Skeletal muscle tissue (tissue), 4 donors: ENCODE measurements around the gene CLDN5. TPM values are rescaled to one million over a fixed set of nuclear protein-coding genes. Genes with fewer than 3 reads are reported as not detected.

ENCODE experiments used
- H3K27ac ChIP-seq: one replicate; pipeline ENCODE4 v1.7.0; 2013; ENCODE audit warnings: mild to moderate bottlenecking, low read depth, low read length, inconsistent platforms
- H3K27me3 ChIP-seq, 3 donors: one replicate each; pipeline ENCODE4 v1.7.0; 2013; ENCODE audit warnings: low read length in 3 of 3; ENCODE audit not compliant: control insufficient read depth in 3 of 3, insufficient read depth in 3 of 3
- H3K36me3 ChIP-seq, 3 donors: one replicate each; pipeline ENCODE4 v1.7.0; 2013; ENCODE audit warnings: low read length in 3 of 3; ENCODE audit not compliant: control insufficient read depth in 3 of 3, insufficient read depth in 3 of 3
- H3K4me1 ChIP-seq, 3 donors: one replicate each; pipeline ENCODE4 v1.7.0; 2013; ENCODE audit warnings: low read length in 3 of 3, mild to moderate bottlenecking in 3 of 3; ENCODE audit not compliant: control insufficient read depth in 3 of 3, insufficient read depth in 3 of 3
- H3K4me3 ChIP-seq, 3 donors: one replicate each; pipeline ENCODE4 v1.7.0; 2013; ENCODE audit warnings: low read length in 3 of 3
- H3K9ac ChIP-seq, 3 donors: one replicate each; pipeline ENCODE4 v1.7.0; 2013; ENCODE audit warnings: low read length in 3 of 3, mild to moderate bottlenecking in 3 of 3, moderate library complexity in 2 of 3, low read depth in 1 of 3
- H3K9me3 ChIP-seq, 3 donors: one replicate each; pipeline ENCODE4 v1.7.0; 2013; ENCODE audit warnings: low read length in 3 of 3; ENCODE audit not compliant: control insufficient read depth in 3 of 3
- total RNA-seq: library from RNA; depleted of rRNA; stranded (reverse); fragments of >200 nt; gene quantifications from one replicate; pipeline ENCODE4 v1.2.3, GENCODE V29; 2014
- donor health status: Osteomylitis.

CLDN5 gene
- total RNA-seq, 1 donor from 2014 or later: 84.0 TPM

DNA sequence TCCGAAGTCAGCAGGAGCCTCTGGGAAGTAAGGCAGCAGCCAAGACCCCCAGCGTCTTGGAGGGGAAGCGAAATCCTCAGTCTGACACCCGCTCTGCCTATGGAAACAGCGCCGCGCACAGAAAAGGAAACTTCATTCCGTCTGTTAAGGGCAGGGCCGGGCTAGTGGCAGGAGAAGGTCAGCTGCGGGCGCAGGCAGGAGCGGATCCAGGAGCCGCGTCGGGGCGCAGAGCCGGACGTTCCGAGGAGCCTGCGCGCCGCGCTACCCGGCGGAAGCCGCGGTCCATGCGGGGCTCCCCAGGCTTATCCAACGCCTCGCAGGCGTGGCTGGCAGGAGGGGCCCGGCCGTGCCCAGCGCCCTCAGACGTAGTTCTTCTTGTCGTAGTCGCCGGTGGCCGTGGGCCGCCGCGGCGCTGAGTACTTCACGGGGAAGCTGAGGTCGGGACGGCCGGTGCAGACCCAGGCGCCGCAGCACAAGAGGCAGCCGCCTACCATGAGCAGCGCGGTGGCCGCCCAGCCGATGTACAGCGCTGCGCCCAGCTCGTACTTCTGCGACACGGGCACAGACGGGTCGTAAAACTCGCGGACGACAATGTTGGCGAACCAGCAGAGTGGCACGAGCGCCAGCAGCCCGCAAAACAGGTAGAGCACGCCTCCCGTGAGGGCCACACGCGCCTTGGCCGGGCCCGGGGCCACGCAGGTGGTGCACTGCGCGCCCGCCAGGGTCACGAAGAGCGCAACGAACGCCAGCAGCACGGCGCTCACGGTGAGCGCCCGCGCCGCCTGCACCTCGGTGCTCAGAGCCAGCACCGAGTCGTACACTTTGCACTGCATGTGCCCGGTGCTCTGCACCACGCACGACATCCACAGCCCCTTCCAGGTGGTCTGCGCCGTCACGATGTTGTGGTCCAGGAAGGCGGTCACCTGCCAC, 705 bp downstream of the CLDN5 start:
- H3K27ac ChIP-seq: peak overlapping the region; percentile 68
- peaks cover 17 to 37% (median 35%) of the 10 kb centered on the region in 3 donors for H3K4me1 ChIP-seq
- H3K9me3 ChIP-seq: no peaks in the 10 kb centered on the region
- H3K4me3 ChIP-seq: peak overlapping the region; percentile 66 to 72 (median 67)
- peak overlapping the region; percentile 53 to 79 (median 57) for H3K9ac ChIP-seq
- peaks cover 29 to 48% (median 39%) of the 10 kb centered on the region in 3 donors for H3K27me3 ChIP-seq
- H3K36me3 ChIP-seq: no peaks in the 10 kb centered on the region

DNA sequence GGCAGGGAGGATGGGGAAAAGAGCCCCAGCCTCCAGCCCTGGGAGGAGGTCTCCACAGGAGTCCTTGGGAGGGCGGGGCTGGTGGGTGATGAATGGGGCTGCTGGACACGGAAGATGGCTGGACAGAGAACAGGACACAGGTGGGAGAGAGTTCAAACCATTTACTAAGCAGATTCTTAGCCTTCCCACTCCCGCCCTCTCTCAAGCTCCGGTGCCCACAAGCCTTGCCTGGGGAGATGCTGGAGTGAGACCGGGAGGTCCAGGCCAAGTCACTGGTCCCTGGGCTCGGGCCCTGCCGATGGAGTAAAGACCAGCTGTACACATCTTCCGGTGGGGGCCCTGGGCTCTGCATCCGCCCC, 1.4 kb downstream of the CLDN5 start:
- Histone ChIP-seq H3K4me3 (peak overlapping the region; percentile 66 to 72 (median 67)), H3K27ac (peak overlapping the region; percentile 68), H3K9me3 (no peaks in the 10 kb centered on the region), H3K36me3 (no peaks in the 10 kb centered on the region), H3K4me1 (peaks cover 17 to 33% (median 33%) of the 10 kb centered on the region in 3 donors), H3K9ac (peak overlapping the region; percentile 53 to 79 (median 57)), H3K27me3 (peaks cover 29 to 48% (median 39%) of the 10 kb centered on the region in 3 donors)

DNA sequence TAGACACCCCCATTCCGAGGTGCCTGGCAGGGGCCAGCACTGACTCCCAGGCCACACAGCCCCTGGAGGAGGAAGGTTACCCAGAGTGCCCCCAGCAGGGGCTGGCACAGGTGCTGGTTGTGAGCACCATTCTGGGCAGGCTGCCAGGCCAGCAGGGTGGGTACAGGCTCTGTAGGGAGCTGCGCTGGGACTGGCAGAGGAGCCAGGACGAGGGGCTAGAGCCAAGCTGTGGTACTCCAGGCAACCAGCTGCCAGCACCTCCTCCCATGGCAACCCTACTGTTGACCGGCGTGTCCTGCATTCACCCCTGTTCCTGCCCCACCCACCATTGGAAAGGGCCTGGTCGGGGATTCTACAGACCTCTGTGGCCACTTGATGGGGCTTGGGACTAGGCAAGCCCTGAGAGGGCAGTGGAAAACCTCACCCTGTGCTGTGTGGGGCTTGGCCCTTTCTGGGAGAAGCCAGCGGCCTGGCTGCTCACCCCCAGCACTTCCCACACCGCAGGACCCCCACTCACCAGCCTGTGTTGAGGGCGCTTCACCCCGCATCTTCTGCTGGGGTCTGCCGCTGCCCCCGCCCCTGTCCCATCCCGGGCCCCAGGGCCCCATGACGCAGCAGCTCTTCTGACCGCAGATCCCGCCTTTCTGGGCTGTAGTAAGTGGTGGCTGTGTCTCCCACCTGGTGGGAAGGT, 1.9 kb downstream of the CLDN5 start:
- Histone ChIP-seq H3K27ac (peak overlapping the region; percentile 68), H3K27me3 (peaks cover 29 to 48% (median 39%) of the 10 kb centered on the region in 3 donors), H3K4me3 (peak overlapping the region; percentile 66 to 72 (median 67)), H3K9me3 (no peaks in the 10 kb centered on the region), H3K36me3 (no peaks in the 10 kb centered on the region), H3K4me1 (peaks cover 12 to 28% (median 28%) of the 10 kb centered on the region in 3 donors), H3K9ac (peak overlapping the region; percentile 53 to 79 (median 57))

DNA sequence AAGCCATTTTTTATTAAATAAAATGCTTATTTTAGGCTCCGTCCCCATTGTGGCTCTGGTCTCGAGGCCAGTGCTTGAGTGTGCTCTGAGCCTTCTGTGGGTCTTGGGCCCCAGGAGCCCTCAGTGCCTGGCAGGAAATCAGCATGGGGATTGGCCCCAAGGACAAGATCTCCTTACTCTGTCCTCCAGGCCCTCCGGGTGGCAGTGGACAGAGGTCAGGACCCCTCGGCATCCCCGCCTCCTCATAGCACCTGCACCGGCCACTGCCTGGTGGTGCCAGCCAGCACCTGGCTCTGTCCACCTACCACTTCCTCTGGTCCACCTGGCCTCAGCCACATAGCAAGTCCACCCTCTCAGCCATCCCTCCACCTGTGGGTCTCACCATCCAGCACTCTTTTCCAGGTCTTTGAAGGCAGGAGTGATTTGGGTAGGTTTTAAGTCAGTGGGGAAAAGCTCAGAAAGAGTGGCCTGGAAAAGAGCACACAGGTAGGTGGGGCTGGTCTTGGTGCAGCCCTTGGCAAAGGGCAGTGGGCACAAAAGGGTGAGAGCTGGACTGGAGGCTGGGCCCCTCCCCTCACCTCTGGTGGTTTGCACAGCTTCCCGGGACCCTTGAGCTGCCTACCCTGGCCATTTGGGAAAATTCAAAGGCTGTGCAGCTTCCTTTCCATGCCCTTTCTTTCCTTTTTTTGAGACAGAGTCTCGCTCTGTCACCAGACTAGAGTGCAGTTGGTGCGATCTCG, 3.5 kb downstream of the CLDN5 start:
- H3K9ac ChIP-seq: peak overlapping the region in 2 of 3 donors; percentile 33
- peaks cover 28 to 40% (median 37%) of the 10 kb centered on the region in 3 donors for H3K27me3 ChIP-seq
- no peaks in the 10 kb centered on the region for H3K9me3 ChIP-seq
- no peaks in the 10 kb centered on the region for H3K36me3 ChIP-seq
- peak overlapping the region; percentile 68 for H3K27ac ChIP-seq
- peaks cover 7 to 16% (median 13%) of the 10 kb centered on the region in 3 donors for H3K4me1 ChIP-seq
- peak overlapping the region in 2 of 3 donors; percentile 41 to 48 for H3K4me3 ChIP-seq

DNA sequence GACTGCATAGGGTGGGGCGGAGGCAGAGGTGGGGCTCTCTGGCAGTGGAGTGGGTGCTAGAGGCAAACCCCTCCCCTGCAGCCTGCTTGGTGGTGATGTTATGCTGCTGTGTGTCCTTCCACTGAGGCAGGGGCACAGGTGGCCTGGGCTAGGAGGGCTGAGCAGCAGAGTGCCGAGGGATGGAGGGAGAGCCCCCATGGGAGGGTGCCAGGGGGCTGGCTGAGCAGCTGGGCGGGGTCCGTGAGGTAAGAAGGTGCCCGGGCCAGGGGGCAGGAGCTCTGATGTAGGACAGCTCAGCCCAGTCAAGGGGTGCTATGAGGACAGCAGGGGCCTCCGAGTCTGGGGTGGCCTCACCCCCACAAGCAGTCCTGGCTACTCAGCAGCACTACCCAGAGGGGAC, 4.2 kb downstream of the CLDN5 start:
- Histone ChIP-seq H3K36me3 (no peaks in the 10 kb centered on the region), H3K27me3 (peaks cover 25 to 33% (median 33%) of the 10 kb centered on the region in 3 donors), H3K9me3 (no peaks in the 10 kb centered on the region), H3K4me1 (peaks cover 6 to 16% (median 11%) of the 10 kb centered on the region in 3 donors), H3K4me3 (no peak overlapping the region), H3K9ac (no peak overlapping the region), H3K27ac (no peak overlapping the region)

DNA sequence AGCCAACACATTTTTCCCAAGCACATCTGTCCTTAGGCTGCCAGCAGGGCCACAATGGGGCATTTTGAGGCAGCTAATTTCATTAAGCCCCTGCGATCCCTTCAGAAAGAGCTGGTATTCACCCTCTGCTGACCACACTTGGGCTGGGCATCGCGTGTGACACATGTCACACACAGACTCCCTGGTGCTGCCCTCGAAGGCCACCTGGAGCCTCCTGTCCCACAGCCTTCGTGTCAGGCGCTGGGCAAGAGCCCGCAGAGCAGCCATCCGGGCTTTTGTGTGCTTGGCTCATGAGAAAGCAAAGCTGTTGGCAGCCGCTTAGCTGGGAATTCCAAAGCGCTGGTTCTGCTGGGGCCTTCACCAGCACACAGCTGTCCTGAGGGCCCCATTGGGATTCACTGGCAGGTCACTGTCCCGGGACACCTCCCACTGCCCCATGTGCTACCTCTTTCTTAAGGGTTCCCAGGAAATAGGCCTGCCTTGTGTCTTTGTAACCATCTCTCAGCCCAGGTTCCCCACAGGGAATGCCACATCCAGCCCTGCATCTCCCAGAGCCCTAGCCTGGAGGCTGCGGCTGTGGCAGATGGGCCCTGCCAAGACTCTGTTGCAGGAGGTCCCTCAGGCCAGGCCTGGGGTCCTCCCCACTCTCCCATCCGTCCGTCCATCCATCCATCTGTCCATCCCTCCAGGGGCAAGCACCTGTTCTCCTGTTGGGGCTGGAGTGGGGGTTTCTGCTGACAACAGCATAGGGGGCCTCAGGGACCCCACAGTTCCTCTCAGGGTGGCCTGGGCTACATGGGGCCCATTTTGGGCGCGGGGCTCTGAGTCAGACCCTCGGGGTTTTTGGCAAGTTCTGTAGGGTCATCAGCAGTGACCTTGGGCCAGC, 4.9 kb downstream of the CLDN5 start:
- peaks cover 19 to 30% (median 28%) of the 10 kb centered on the region in 3 donors for H3K27me3 ChIP-seq
- H3K9ac ChIP-seq: peak overlapping the region in 1 of 3 donors; percentile 3
- H3K9me3 ChIP-seq: no peaks in the 10 kb centered on the region
- no peak overlapping the region for H3K4me3 ChIP-seq
- H3K36me3 ChIP-seq: no peaks in the 10 kb centered on the region
- H3K27ac ChIP-seq: no peak overlapping the region
- H3K4me1 ChIP-seq: peaks cover 6 to 16% (median 9%) of the 10 kb centered on the region in 3 donors

DNA sequence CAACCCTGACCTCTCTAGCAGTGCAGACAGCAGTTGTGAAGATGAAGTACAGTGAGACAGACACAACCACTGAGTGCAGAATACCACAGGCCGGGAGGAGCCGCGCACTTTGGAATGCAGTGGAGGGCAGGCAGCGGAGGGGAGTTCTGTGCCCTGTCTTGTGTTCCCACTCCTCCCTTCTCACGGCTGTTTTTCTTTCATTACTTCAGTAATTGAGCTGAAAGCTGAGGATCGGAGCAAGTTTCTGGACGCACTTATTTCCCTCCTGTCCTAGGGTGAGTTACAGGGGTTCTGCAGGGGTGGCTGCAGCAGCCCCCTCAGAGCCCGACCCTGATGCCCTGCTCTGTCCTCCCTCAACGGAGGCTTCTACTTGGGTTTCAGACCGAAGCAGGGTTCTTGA, 5.6 kb downstream of the CLDN5 start:
- Histone ChIP-seq H3K27ac (no peak overlapping the region), H3K9ac (no peak overlapping the region), H3K27me3 (peaks cover 13 to 23% (median 21%) of the 10 kb centered on the region in 3 donors), H3K4me1 (peaks cover 1 to 11% (median 3%) of the 10 kb centered on the region in 3 donors), H3K4me3 (no peak overlapping the region), H3K36me3 (no peaks in the 10 kb centered on the region), H3K9me3 (peaks cover 0 to 2% (median 0%) of the 10 kb centered on the region in 3 donors)

DNA sequence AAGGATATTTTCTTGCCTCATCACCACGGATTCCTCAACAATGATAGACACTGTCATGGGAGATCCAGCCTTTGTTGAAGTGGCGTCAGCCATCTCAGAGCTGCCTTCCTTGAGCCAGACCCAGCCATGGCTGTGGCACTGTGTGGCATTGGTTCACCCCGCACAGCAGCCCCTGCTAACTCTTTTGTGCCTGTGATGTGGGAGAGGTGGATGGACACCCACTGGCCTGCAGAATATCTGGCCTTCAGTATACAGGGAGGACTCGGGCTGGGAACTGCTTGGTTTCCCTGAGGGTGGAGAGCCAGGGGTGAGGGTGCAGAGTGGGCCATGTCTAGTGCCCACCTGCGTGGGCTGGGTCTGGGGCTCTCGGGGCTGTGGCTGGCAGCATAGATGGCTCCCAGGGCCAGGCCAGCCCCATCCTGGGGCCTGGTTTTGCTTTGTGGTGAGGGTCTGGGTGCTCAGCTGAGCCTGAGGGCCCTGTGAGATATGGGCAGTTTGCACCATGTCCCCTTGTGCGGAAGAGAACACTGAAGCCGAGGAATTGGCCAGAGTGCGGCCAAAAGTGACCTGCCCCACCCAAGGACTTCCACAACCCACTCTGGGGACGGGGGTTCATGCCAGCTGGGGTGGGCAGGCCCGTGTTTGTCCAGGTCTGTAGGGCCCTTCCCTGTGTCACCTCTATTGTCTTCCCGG, 6.1 kb downstream of the CLDN5 start:
- peaks cover 0 to 2% (median 0%) of the 10 kb centered on the region in 3 donors for H3K9me3 ChIP-seq
- no peaks in the 10 kb centered on the region for H3K36me3 ChIP-seq
- H3K27me3 ChIP-seq: peaks cover 7 to 17% (median 15%) of the 10 kb centered on the region in 3 donors
- peaks cover 0 to 5% (median 1%) of the 10 kb centered on the region in 3 donors for H3K4me1 ChIP-seq
- H3K9ac ChIP-seq: no peak overlapping the region
- no peak overlapping the region for H3K4me3 ChIP-seq
- H3K27ac ChIP-seq: no peak overlapping the region
